HEK293 (cell line): ENCODE data around the gene CCDC102B.

Experiments used
- CTCF ChIP-seq: fragments of 450-650 bp; formaldehyde crosslinking; IDR thresholded peaks from 2 replicates; pipeline ENCODE4 v1.5.1; 2016; ENCODE audit warnings: missing biosample characterization, missing genetic modification characterization
- OVOL3 ChIP-seq: fragments of 450-650 bp; formaldehyde crosslinking; IDR thresholded peaks from 2 replicates; pipeline ENCODE4 v1.5.1; 2016; ENCODE audit warnings: missing biosample characterization, missing genetic modification characterization
- PRDM4 ChIP-seq: fragments of 450-650 bp; formaldehyde crosslinking; IDR thresholded peaks from 2 replicates; pipeline ENCODE4 v1.5.1; 2017; ENCODE audit warnings: missing biosample characterization, missing genetic modification characterization
- ZBTB21 ChIP-seq: fragments of 450-650 bp; formaldehyde crosslinking; IDR thresholded peaks from 2 replicates; pipeline ENCODE4 v1.5.1; 2017; ENCODE audit warnings: missing biosample characterization, missing genetic modification characterization
- ZNF18 ChIP-seq: fragments of 450-650 bp; formaldehyde crosslinking; IDR thresholded peaks from 2 replicates; pipeline ENCODE4 v1.5.1; 2016; ENCODE audit warnings: missing biosample characterization, missing genetic modification characterization
- ZNF350 ChIP-seq: fragments of 450-650 bp; formaldehyde crosslinking; IDR thresholded peaks from 2 replicates; pipeline ENCODE4 v1.5.0; 2017; ENCODE audit warnings: missing biosample characterization, mild to moderate bottlenecking, missing genetic modification characterization
- ZNF585B ChIP-seq: fragments of 450-650 bp; formaldehyde crosslinking; IDR thresholded peaks from 2 replicates; pipeline ENCODE4 v1.5.1; 2016; ENCODE audit warnings: missing biosample characterization, missing genetic modification characterization
- ZNF645 ChIP-seq: fragments of 450-650 bp; formaldehyde crosslinking; IDR thresholded peaks from 2 replicates; pipeline ENCODE4; 2016; ENCODE audit warnings: missing biosample characterization, missing genetic modification characterization
- ZNF692 ChIP-seq: fragments of 450-650 bp; formaldehyde crosslinking; IDR thresholded peaks from 2 replicates; pipeline ENCODE4 v1.5.1; 2016; ENCODE audit warnings: missing biosample characterization, missing genetic modification characterization
- ZNF768 ChIP-seq: fragments of 450-650 bp; formaldehyde crosslinking; IDR thresholded peaks from 2 replicates; pipeline ENCODE4 v1.5.1; 2018; ENCODE audit warnings: missing biosample characterization, mild to moderate bottlenecking, missing genetic modification characterization

- no peak for TF ChIP-seq ZNF18 (tag by site-specific recombination)
- TF ChIP-seq CTCF (tag by site-specific recombination), result no peak
- no peak for TF ChIP-seq ZNF350 (tag by site-specific recombination)
- no peak for TF ChIP-seq ZNF768 (tag by site-specific recombination)
- no peak for TF ChIP-seq ZNF692 (tag by site-specific recombination)
- TF ChIP-seq ZNF585B, result no peak
- no peak for TF ChIP-seq ZNF645
- no peak for TF ChIP-seq PRDM4 (tag by site-specific recombination)
- no peak for TF ChIP-seq ZBTB21 (tag by site-specific recombination)
- TF ChIP-seq OVOL3 (tag by site-specific recombination), result no peak
Measured at GRCh38 chr18:69064063-69064462, 266.2 kb downstream of the CCDC102B start.
